Progenitor cell of endocrine pancreas (in vitro differentiated cells): ENCODE data around the gene CPE. TPM values are rescaled to one million over a fixed set of nuclear protein-coding genes. Genes with fewer than 3 reads are reported as not detected.

Source experiments
- DNase-seq: peaks from one replicate; pipeline ENCODE4 v3.0.0; 2021; ENCODE audit warnings: low spot score; ENCODE audit not compliant: unreplicated experiment
- H3K27ac Mint-ChIP-seq: 2 replicates; pipeline ENCODE4 v1.8.0; 2021; ENCODE audit warnings: mild to moderate bottlenecking, moderate library complexity, mixed read lengths
- H3K27me3 Mint-ChIP-seq: 2 replicates; pipeline ENCODE4 v1.8.0; 2021; ENCODE audit warnings: mixed read lengths
- H3K36me3 Mint-ChIP-seq: 2 replicates; pipeline ENCODE4 v1.8.0; 2022; ENCODE audit warnings: mixed read lengths; ENCODE audit not compliant: insufficient read depth
- H3K4me1 Mint-ChIP-seq: 2 replicates; pipeline ENCODE4 v1.8.0; 2021; ENCODE audit warnings: low read depth, mixed read lengths
- H3K4me3 Mint-ChIP-seq: 2 replicates; pipeline ENCODE4 v1.8.0; 2021; ENCODE audit warnings: low read depth, mild to moderate bottlenecking, moderate library complexity, mixed read lengths
- H3K9me3 Mint-ChIP-seq: 2 replicates; pipeline ENCODE4 v1.8.0; 2021; ENCODE audit warnings: low read depth, mixed read lengths
- CTCF ChIP-seq: fragments of 200-600 bp; sonication (generic); IDR thresholded peaks from one replicate; pipeline ENCODE4 v1.5.0; 2021; ENCODE audit warnings: antibody characterized with exemption, mild to moderate bottlenecking; ENCODE audit not compliant: unreplicated experiment
- total RNA-seq: library from RNA; stranded (reverse); gene quantifications from 2 replicates; pipeline ENCODE4 v1.2.1, GENCODE V29; 2021

Gene CPE
- total RNA-seq, 1 donor from 2014 or later = 129 TPM

- Mint-ChIP-seq H3K36me3 (no peaks in the 10 kb centered on the region), H3K4me3 (no peak overlapping the region), H3K27me3 (peaks cover 5% of the 10 kb centered on the region), H3K9me3 (no peaks in the 10 kb centered on the region), H3K4me1 (peaks cover 4% of the 10 kb centered on the region), H3K27ac (no peak overlapping the region)
- no peak for DNase-seq
- no peak for TF ChIP-seq CTCF
Measured at GRCh38 chr4:165360041-165360695, 18.6 kb upstream of the CPE start.

- peaks cover 4% of the 10 kb centered on the region for H3K4me1 Mint-ChIP-seq
- H3K4me3 Mint-ChIP-seq = no peak overlapping the region
- no peak overlapping the region for H3K27ac Mint-ChIP-seq
- no peak for TF ChIP-seq CTCF
- H3K9me3 Mint-ChIP-seq = no peaks in the 10 kb centered on the region
- H3K36me3 Mint-ChIP-seq = no peaks in the 10 kb centered on the region
- no peak for DNase-seq
- peaks cover 5% of the 10 kb centered on the region for H3K27me3 Mint-ChIP-seq
Measured at GRCh38 chr4:165360985-165361670, 17.7 kb upstream of the CPE start.

GRCh38 chr4:165361810-165362209 is 17.0 kb upstream of the CPE start:
- DNase-seq = no peak
- Mint-ChIP-seq H3K36me3 (no peaks in the 10 kb centered on the region), H3K27ac (no peak overlapping the region), H3K4me1 (peaks cover 4% of the 10 kb centered on the region), H3K4me3 (no peak overlapping the region), H3K9me3 (no peaks in the 10 kb centered on the region), H3K27me3 (peaks cover 5% of the 10 kb centered on the region)
- TF ChIP-seq CTCF = no peak

- Mint-ChIP-seq H3K27me3 (peaks cover 5% of the 10 kb centered on the region), H3K4me3 (no peak overlapping the region), H3K27ac (no peak overlapping the region), H3K9me3 (no peaks in the 10 kb centered on the region), H3K36me3 (no peaks in the 10 kb centered on the region), H3K4me1 (no peaks in the 10 kb centered on the region)
- no peak for TF ChIP-seq CTCF
- DNase-seq = no peak
Measured at GRCh38 chr4:165364452-165365080, 14.2 kb upstream of the CPE start.

- no peak overlapping the region for H3K4me3 Mint-ChIP-seq
- H3K27ac Mint-ChIP-seq = no peak overlapping the region
- no peak for TF ChIP-seq CTCF
- H3K27me3 Mint-ChIP-seq = no peaks in the 10 kb centered on the region
- H3K36me3 Mint-ChIP-seq = no peaks in the 10 kb centered on the region
- H3K4me1 Mint-ChIP-seq = no peaks in the 10 kb centered on the region
- DNase-seq = no peak
- no peaks in the 10 kb centered on the region for H3K9me3 Mint-ChIP-seq
Measured at GRCh38 chr4:165367040-165367439, 11.8 kb upstream of the CPE start.
